ENCODE data around the gene CTU1.

DNA sequence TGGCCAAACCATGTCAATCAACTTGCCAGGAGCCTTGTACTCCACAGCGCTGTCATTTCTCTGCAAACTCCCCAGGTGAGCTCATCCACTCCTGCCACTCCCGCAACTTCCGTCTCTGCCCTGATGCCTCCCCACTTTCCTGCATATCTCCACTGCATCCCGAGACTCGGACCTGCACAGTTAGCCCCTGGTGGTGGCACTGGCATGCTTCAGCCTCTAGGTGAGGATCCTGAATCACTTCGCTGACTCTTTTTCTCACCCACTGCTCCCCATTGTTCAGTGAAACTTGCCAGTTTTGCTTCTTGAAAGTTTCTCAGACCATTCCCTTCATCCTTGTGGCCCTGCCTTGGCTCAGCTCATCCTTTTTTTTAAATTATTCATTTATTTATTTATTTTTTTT is 3.4 kb upstream of the CTU1 start:
- TF ChIP-seq, protein P1, sequence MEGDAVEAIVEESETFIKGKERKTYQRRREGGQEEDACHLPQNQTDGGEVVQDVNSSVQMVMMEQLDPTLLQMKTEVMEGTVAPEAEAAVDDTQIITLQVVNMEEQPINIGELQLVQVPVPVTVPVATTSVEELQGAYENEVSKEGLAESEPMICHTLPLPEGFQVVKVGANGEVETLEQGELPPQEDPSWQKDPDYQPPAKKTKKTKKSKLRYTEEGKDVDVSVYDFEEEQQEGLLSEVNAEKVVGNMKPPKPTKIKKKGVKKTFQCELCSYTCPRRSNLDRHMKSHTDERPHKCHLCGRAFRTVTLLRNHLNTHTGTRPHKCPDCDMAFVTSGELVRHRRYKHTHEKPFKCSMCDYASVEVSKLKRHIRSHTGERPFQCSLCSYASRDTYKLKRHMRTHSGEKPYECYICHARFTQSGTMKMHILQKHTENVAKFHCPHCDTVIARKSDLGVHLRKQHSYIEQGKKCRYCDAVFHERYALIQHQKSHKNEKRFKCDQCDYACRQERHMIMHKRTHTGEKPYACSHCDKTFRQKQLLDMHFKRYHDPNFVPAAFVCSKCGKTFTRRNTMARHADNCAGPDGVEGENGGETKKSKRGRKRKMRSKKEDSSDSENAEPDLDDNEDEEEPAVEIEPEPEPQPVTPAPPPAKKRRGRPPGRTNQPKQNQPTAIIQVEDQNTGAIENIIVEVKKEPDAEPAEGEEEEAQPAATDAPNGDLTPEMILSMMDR (IDR thresholded peaks at IDR 0.05), result no peak
- no peak for TF ChIP-seq POLR2A (IDR thresholded peaks at IDR 0.05)
